GM19455 (cell line): ENCODE results near the gene TMED4.

Experiments
- ATAC-seq: cut with Tn5 transposase; IDR thresholded peaks from one replicate; pipeline ENCODE4 v1.9.1; 2021; ENCODE audit not compliant: unreplicated experiment

The TMED4 gene

GRCh38 chr7:44581879-44582603 is at the start of gene TMED4:
Gene TMED4, minus strand, starts transcription at chr7:44582231. Its CDS starts 25 bp downstream, at chr7:44582206.
- ATAC-seq: peak; percentile 83

DNA sequence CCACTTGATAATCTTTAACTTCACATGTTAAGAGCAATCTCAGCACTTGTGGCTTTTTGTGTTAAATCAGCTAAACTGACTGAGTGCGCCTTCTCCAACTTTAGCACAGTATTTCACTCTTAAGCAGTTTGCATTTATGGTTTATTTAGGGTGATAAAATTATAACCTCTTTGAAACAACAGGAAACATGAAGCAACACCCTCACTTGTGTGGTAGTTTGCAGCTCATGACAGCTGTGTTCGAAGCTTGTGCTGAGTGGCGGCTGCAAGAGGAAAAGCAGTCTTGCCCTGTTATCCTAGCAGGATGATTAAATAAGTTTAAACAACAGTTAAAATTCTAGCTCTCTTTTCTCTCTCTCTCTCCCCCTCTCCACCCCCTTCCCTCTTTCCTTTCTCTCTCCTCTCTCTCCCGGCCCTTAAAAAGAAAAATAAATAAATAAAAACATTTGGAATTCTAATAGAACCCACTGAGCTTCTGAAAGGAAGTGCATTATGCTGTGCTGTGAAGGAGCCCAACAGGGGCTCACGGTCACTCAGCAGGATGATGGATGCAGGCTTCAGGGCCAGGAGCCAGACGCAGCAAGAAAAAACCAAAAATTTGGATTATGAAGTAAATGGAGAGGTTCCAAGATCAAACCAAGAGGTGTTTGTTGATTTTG is 49.6 kb upstream of the TMED4 start:
- ATAC-seq: no peak

DNA sequence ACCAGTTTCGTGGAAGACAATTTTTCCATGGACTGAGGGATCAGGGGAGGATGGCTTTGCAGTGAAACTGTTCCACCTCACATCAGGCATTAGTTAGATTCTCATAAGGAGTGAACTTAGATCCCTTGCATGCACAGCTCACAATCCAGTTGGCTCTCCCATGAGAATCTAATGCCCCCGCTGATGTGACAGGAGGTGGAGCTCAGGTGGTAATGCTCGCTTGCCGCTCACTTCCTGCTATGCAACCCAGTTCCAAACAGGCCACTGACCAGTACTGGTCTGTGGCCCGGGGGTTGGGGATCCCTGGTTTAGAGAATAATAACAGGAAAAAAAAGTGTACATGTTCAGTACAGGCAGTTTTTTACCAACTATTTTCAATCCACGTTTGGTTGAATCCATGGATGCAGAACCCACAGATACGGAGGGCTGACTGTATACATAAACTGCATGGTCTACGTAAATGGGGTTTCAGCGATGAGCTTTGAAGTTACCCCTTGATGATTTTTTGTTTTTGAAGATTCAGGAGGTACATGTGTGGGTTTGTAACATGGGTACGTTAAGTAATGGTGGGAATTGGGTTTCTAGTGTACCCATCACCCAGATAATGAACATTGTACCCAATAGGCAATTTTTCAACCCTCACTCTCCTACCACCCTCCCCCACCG is 48.9 kb upstream of the TMED4 start:
- ATAC-seq: no peak

DNA sequence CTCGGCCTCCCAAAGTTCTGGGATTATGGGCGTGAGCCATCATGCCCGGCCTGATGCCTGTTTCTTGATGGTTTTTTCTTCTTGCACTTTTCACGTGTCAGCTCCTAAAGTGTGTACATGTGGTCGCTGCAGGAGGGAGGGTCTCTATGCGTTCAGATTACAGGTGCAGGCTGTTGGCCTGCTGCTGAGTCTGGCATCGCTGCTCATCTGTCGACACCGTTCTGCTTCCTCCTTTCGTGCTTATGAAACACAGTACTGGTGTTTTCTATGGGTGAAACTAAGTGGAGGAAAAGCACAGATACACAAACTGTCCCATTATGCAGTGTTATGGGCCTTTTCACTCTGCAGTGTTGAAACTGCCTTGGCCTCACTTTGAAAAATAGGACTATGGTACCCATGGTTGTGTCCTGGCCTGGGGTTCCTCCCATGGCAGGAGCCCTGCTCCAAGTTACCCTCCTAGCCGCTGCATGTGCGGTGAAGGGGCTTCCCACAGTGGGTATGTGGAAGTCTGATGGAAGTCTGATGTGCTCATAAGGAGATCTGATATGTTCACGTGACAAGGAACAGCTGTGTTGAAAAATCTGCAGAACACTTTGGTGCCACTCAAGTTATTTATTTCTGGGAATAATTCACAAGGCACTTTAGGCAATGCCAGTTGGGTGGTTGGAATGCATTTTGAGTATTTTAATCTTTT is 47.9 kb upstream of the TMED4 start:
- no peak for ATAC-seq

DNA sequence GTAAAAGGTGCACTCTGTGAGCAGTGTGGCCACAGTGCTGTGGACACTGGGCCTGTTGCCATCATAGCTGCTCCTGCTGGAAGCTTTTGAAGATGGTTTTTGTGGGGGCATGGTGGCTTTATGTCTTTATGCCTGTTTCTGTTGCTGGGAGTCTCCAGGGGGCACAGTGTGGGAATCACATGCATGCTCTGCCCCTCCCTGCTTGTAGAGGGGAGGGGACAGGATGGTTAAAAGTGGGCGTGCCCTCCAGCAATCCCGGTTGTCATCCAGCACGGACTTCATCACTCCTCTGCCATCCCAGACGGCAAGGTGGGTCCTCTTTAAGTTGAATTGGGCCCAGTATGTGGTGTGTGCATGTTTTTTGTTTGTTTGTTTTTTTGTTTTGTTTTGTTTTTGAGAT is 44.6 kb upstream of the TMED4 start:
- ATAC-seq: no peak

DNA sequence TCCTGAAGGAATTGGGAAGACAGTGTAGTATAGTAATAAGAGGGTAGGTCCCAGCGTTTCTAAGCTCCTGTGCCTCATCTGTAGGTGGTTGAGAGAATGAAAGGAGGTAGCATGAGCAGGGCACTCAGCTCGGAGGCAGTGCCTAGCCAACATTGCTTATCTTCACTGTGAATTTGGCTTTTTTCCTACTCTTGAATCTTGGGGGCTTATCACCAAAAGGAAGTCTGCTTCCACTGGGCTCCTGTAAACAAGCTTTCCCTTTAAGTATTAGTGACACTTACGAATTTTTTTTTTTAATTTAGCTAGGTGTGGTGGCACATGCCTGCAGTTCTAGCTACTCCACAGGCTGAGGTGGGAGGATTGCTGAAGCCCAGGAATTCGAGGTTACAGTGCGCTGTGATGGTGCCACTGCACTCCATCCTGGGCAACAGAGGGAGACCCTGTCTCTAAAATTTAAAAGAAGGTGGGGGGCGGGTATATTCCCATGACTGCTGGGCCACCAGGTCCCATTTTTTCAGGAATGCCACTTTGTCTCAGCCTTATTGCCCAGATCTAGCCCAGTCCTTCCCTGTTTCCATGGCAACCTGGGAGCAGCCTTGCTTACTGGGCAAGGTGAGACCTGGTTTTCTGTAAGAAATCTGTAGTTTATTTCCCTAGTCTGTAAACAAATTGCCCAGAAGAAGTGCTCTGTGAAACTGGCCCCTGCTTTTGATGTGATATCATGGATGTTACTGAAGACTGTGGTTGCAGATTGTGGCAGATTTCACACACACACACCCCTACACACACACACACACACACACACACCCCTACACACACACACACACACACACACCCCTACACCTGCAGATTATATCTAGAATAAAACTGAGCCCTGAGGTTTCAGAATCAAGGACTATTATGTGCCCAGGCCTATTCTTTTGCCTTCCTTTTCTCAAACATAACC is 43.8 kb upstream of the TMED4 start:
- ATAC-seq: no peak

DNA sequence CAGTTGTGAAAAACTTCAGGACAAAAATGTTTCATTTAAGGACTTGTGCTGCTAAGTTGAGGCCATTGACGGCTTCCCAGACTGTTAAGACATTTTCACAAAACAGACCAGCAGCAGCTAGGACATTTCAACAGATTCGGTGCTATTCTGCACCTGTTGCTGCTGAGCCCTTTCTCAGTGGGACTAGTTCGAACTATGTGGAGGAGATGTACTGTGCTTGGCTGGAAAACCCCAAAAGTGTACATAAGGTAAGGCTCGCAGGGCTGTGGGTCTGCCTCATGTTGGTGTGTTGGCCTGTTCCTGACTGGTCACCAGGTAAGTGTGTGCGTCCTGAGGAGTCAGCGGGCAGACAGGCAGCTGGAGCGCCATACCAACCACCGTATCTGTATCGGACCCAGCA is 42.3 kb upstream of the TMED4 start:
- no peak for ATAC-seq

GRCh38 chr7:44622342-44623151 is 40.5 kb upstream of the TMED4 start:
- peak; percentile 82 for ATAC-seq

DNA sequence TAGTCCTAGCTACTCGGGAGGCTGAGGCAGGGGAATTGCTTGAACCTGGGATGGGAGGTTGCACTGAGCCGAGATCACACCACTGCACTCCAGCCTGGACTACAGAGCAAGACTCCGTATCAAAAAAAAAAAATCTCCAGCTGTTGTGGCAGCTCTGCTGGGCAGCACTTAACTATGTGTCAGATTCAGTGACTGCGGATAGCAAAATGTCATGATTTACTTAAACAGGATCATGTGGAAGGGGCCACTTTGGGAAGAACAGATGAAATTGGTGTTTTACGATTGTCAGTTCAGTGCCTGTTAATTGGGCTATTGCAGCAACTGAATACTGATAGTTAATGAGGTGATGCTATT is 39.7 kb upstream of the TMED4 start:
- ATAC-seq: no peak

GRCh38 chr7:44621034-44621749 is 39.2 kb upstream of the TMED4 start:
- no peak for ATAC-seq

- no peak for ATAC-seq
Observed at GRCh38 chr7:44618753-44619152, 36.7 kb upstream of the TMED4 start.

DNA sequence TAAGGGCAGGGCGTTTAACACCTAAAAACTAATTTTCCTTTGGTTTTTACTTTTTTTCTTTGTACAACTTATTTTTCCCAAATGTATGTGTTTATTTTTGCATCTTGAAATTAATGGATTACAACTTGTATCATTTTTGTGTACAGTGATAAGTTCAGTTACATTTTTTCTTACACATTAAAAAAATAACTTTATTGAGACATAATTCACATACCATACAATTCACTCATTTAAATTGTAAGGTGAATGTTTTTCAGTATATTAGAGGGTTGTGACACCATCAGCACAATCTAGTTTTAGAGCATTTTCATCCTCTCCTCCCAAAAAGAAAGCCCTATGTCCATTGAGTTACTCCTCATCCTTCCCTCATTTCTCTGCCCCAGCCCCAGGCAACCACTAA is 36.0 kb upstream of the TMED4 start:
- ATAC-seq: no peak

DNA sequence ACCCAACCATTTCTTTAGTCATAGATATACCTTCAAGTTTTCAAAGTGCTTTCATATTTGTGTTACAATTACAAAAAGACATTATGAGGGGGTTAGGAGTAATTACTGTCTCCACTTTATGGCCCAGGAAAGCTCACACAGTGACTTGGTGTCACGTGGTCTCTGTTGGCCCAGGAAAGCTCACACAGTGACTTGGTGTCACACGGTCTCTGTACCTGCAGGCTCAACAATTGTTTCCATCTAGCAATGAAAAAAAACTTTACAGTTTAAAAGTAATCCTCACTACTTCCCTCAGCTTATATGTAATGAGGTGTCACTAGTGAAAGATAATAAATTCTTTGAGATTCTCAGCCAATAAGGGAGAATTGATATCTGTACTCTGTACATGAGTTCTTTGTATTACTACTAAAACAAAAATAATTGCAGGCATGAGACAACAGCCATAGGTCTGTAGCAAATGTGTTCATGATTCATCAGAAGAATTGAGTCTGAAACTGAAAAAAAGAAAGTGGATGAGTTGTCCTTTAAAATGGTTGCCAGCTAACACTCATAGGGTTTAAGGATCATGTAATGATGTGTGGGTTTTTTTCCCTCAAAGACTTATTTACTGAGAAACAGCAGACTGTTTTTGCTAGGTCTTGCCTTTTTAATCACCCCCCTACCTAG is 35.3 kb upstream of the TMED4 start:
- ATAC-seq: no peak

DNA sequence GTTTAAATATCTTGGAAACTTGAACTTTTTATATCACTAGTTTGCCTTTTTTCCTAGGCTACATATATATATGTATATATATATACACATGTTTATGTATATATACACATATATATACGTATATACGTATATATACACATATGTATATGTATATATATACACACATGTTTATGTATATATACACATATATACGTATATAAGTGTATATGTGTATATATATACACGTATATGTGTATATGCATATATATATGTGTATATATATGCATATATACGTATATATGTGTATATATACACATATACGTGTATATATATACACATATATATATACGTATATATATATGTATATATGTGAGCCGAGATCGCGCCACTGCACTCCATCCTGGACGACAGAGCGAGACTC is 34.5 kb upstream of the TMED4 start:
- ATAC-seq: no peak

- ATAC-seq: no peak
Observed at GRCh38 chr7:44615793-44616192, 33.8 kb upstream of the TMED4 start.

GRCh38 chr7:44615149-44615611 is 33.1 kb upstream of the TMED4 start:
- ATAC-seq: no peak

GRCh38 chr7:44609829-44610228 is 27.8 kb upstream of the TMED4 start:
- no peak for ATAC-seq

DNA sequence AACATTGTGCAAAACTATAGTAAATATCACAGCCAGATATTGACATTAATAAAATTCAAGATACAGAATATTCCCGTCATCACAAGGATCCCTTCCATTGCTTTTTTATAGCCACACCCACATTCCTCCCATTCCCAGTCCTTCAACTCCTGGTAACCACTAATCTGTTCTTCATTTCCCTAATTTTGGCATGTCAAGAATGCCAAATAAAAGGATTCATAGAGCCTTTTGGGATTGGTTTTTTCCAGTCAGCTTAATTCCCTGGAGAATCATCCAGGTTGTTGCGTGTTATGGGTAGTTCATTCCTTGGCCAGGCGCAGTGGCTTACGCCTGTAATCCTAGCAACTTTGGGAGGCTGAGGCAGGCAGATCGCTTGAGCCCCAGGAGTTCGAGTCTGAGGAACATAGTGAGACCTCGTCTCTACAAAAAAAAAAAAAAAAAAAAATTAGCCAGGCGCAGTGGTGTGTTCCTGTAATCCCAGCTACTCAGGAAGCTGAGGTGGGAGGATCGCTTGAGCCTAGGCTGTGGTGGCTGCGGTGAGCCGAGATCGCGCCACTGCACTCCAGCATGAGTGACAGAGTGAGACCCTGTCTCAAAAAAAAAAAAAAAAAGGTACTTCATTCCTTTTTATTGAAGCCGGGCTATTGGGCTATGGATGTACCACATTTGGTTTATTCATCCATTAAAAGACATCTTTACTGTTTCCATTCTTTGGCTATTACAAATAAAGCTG is 27.1 kb upstream of the TMED4 start:
- no peak for ATAC-seq
